ENCODE measurements around the gene EEFSEC. TPM values are rescaled to one million over a fixed set of nuclear protein-coding genes. Genes with fewer than 3 reads are reported as not detected.

The EEFSEC gene
- total and polyA plus RNA-seq, 2 of the 8 experiments (the other 6 are each of a cell fraction or from before 2014, with no cell fraction given): 13.1 to 19.8 TPM

GRCh38 chr3:128229106-128229857, 76.0 kb downstream of the EEFSEC start:
- Histone ChIP-seq H2BK15ac (ENCODE audit: low read length) (no peak overlapping the region), H3K4ac (replicated peaks; ENCODE audit: insufficient read length, low read depth, low read length) (no peak overlapping the region), H3K9me3 (ENCODE audit: insufficient read depth in 2 of 2, low read depth in 1 of 2, low read length in 1 of 2) (no peaks in the 10 kb centered on the region), H2BK20ac (ENCODE audit: low read length) (no peak overlapping the region), H3K4me1 (replicated peaks in 1 of 4; ENCODE audit: control insufficient read depth in 3 of 4, insufficient read depth in 4 of 4, low read length in 3 of 4) (peaks cover 2 to 3% (median 2%) of the 10 kb centered on the region in 4 experiments; a peak in 5 of 7 replicates), H2AFZ (ENCODE audit: low read length) (no peak overlapping the region), H4K5ac (ENCODE audit: insufficient read length, low read depth, low read length) (no peak overlapping the region), H2BK120ac (replicated peaks; ENCODE audit: low read depth, low read length) (no peak overlapping the region), H3K36me3 (ENCODE audit: control insufficient read depth in 2 of 4, insufficient read depth in 4 of 4, low read length in 3 of 4) (no peaks in the 10 kb centered on the region), H4K91ac (replicated peaks; ENCODE audit: insufficient read length, low read length) (no peak overlapping the region), H4K20me1 (replicated peaks in 1 of 2; ENCODE audit: control insufficient read depth in 1 of 2, insufficient read depth in 2 of 2, low read length in 2 of 2) (no peaks in the 10 kb centered on the region), H3K79me2 (ENCODE audit: control insufficient read depth in 1 of 2, insufficient read depth in 2 of 2, low read length in 2 of 2) (no peaks in the 10 kb centered on the region), H3K23ac (ENCODE audit: insufficient read length) (no peak overlapping the region), H2BK12ac (ENCODE audit: low read depth, low read length) (no peak overlapping the region), H3K56ac (replicated peaks; ENCODE audit: insufficient read length, low read depth, low read length) (no peak overlapping the region), H3K4me3 (ENCODE audit: extremely low read depth in 1 of 4, insufficient read depth in 2 of 4, low read depth in 3 of 4, low read length in 4 of 4) (no peak overlapping the region), H3K4me2 (ENCODE audit: insufficient read depth in 1 of 2, low read depth in 2 of 2, low read length in 2 of 2) (no peak overlapping the region), H4K8ac (ENCODE audit: extremely low read depth, insufficient read depth, low read length) (no peak overlapping the region), H3K9ac (replicated peaks in 1 of 4; ENCODE audit: extremely low read depth in 1 of 4, low read depth in 3 of 4, low read length in 3 of 4) (no peak overlapping the region), H2AK5ac (ENCODE audit: low read depth, low read length) (no peak overlapping the region), H3K79me1 (ENCODE audit: low read depth, low read length) (no peaks in the 10 kb centered on the region; the same call in 1 of the 2 replicates), H3K27me3 (replicated peaks in 1 of 4; ENCODE audit: control insufficient read depth in 3 of 4, extremely low read depth in 1 of 4, insufficient read depth in 3 of 4, low read length in 3 of 4) (no peaks in the 10 kb centered on the region; a peak in 1 of 7 replicates), H3K18ac (ENCODE audit: extremely low read depth, low read length) (no peak overlapping the region), H3K27ac (ENCODE audit: low read depth, low read length) (no peak overlapping the region), H3K14ac (ENCODE audit: insufficient read length) (no peak overlapping the region), H3K23me2 (ENCODE audit: low read depth, low read length) (no peaks in the 10 kb centered on the region), H2BK5ac (ENCODE audit: low read depth, low read length) (no peak overlapping the region)
- TF ChIP-seq TCF12 (IDR thresholded peaks at IDR 0.05; ENCODE audit: low read depth, low read length) (no peak), TEAD4 (IDR thresholded peaks at IDR 0.05; ENCODE audit: low read depth, low read length) (no peak), SP2 (IDR thresholded peaks at IDR 0.05; ENCODE audit: low read length) (no peak), HDAC6 (IDR thresholded peaks at IDR 0.05; ENCODE audit: low read depth, low read length) (no peak), HDAC2 (IDR thresholded peaks at IDR 0.05; ENCODE audit: borderline replicate concordance in 1 of 2, low read depth in 2 of 2, low read length in 2 of 2) (no peak), POLR2AphosphoS5 (IDR thresholded peaks at IDR 0.05; ENCODE audit: low read depth, low read length) (no peak), NRF1 (IDR thresholded peaks at IDR 0.05; ENCODE audit: low read depth, low read length) (no peak), RNF2 (IDR thresholded peaks at IDR 0.05; ENCODE audit: borderline replicate concordance, low read depth, low read length, missing control alignments, poor library complexity, severe bottlenecking) (no peak), TBP (IDR thresholded peaks at IDR 0.05; ENCODE audit: low read depth, low read length) (no peak), TAF1 (IDR thresholded peaks at IDR 0.05; ENCODE audit: low read depth, low read length) (no peak)
- 84% methylated on average over 11 of the region's 11 CpGs; no CpG with 5 or more reads in 1 of the 2 experiments for WGBS, 2 experiments (ENCODE audit: extremely low coverage in 1 of 2, insufficient coverage in 1 of 2, insufficient read length in 1 of 2, insufficient replicate concordance in 2 of 2, low coverage in 1 of 2, low lambda C conversion rate in 2 of 2, missing lambda C conversion rate in 1 of 2)
- ChIA-PET POLR2A (ENCODE audit: partially characterized antibody) (no interaction called here), CTCF (ENCODE audit: partially characterized antibody) (interaction anchor here (0.6 to 7.5 kb wide), 8 partner anchors 9 to 169 kb away, joined by 3 to 108 read pairs (median 4); no protein-coding TSS in a partner anchor)
- DNase-seq (ENCODE audit: low read depth in 1 of 2, low spot score in 2 of 2): no peak
- no peak for FAIRE-seq
